ACC112 (cell line): Measurements from ENCODE around the gene PCNX2.

Source experiments
- H2AFZ ChIP-seq: fragments of 200-600 bp; sonication (generic); one replicate; pipeline ENCODE4 v1.6.0; 2017; ENCODE audit warnings: antibody characterized with exemption, low read length; ENCODE audit not compliant: unreplicated experiment
- H3K27ac ChIP-seq: fragments of 200-600 bp; sonication (generic); 2 replicates; pipeline ENCODE4 v1.5.1; 2014; ENCODE audit warnings: low read depth, mild to moderate bottlenecking, antibody characterized with exemption, low read length, moderate library complexity
- H3K27me3 ChIP-seq: fragments of 200-600 bp; sonication (generic); 2 replicates; pipeline ENCODE4 v1.6.1; 2014; ENCODE audit warnings: mild to moderate bottlenecking, antibody characterized with exemption, low read length, moderate library complexity, mixed read lengths; ENCODE audit not compliant: insufficient read depth
- H3K36me3 ChIP-seq: fragments of 200-600 bp; sonication (generic); 2 replicates; pipeline ENCODE4 v1.6.1; 2016; ENCODE audit warnings: mild to moderate bottlenecking, antibody characterized with exemption, low read length, moderate library complexity, mixed read lengths; ENCODE audit not compliant: insufficient read depth
- H3K4me1 ChIP-seq: fragments of 200-600 bp; sonication (generic); one replicate; pipeline ENCODE4 v1.6.1; 2016; ENCODE audit warnings: low read length, mixed read lengths; ENCODE audit not compliant: insufficient read depth, unreplicated experiment, control insufficient read depth
- H3K4me3 ChIP-seq: fragments of 200-600 bp; sonication (generic); 2 replicates; pipeline ENCODE4 v1.5.1; 2014; ENCODE audit warnings: mild to moderate bottlenecking, low read depth, low read length
- H3K79me2 ChIP-seq: fragments of 200-600 bp; sonication (generic); one replicate; pipeline ENCODE4 v1.6.0; 2016; ENCODE audit warnings: low read length; ENCODE audit not compliant: control insufficient read depth, unreplicated experiment, insufficient read depth

The PCNX2 gene

DNA sequence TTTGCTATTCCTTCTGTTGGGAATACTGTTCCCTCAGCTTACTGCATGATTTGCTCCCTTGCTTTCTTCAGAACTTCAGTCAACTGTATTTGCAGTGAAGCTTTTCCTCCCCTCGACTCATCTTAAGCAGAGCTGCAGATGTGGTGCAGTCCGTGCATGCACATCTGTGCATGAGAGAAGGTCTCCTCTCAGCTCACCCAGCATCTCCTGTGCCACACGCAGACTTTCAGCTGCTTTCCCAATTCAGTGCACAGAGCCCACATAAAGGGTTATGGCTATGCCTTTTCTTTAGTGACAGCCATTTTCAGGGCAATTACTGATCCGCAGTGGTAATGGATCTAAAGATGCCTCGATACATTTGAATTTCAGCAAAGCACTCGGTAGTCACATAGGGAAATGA lies 358.6 kb downstream of the PCNX2 start:
- no peak overlapping the region for H2AFZ ChIP-seq
- H3K4me3 ChIP-seq: no peak overlapping the region
- H3K79me2 ChIP-seq: no peaks in the 10 kb centered on the region
- no peaks in the 10 kb centered on the region for H3K36me3 ChIP-seq
- H3K27me3 ChIP-seq: no peaks in the 10 kb centered on the region
- H3K27ac ChIP-seq: no peak overlapping the region
- H3K4me1 ChIP-seq: no peaks in the 10 kb centered on the region
